ENCODE measurements around the gene FOXG1.

The FOXG1 gene

GRCh38 chr14:28778138-28779117, 11.8 kb downstream of the FOXG1 start:
- Histone ChIP-seq H3K4me1 (no peaks in the 10 kb centered on the region), H3K27me3 (peaks cover 41% of the 10 kb centered on the region), H3K9me3 (no peaks in the 10 kb centered on the region), H3K4me3 (ENCODE audit: low read depth, low read length) (no peak overlapping the region), H3K36me3 (no peaks in the 10 kb centered on the region)
- no peak for DNase-seq
- no peak for TF ChIP-seq CTCF (IDR thresholded peaks at IDR 0.05; ENCODE audit: low read depth, low read length)

GRCh38 chr14:28779456-28779855, 12.9 kb downstream of the FOXG1 start:
- no peaks in the 10 kb centered on the region for H3K9me3 ChIP-seq
- H3K27me3 ChIP-seq, result peaks cover 33% of the 10 kb centered on the region
- no peaks in the 10 kb centered on the region for H3K4me1 ChIP-seq
- no peaks in the 10 kb centered on the region for H3K36me3 ChIP-seq
- DNase-seq, result no peak
- no peak for TF ChIP-seq CTCF (IDR thresholded peaks at IDR 0.05; ENCODE audit: low read depth, low read length)
- no peak overlapping the region for H3K4me3 ChIP-seq (ENCODE audit: low read depth, low read length)

GRCh38 chr14:28780843-28781820, 14.5 kb downstream of the FOXG1 start:
- Histone ChIP-seq H3K4me1 (no peaks in the 10 kb centered on the region), H3K4me3 (ENCODE audit: low read depth, low read length) (no peak overlapping the region), H3K27me3 (peaks cover 23% of the 10 kb centered on the region), H3K36me3 (no peaks in the 10 kb centered on the region), H3K9me3 (no peaks in the 10 kb centered on the region)
- no peak for TF ChIP-seq CTCF (IDR thresholded peaks at IDR 0.05; ENCODE audit: low read depth, low read length)
- DNase-seq, result no peak

GRCh38 chr14:28782301-28782700, 15.7 kb downstream of the FOXG1 start:
- no peaks in the 10 kb centered on the region for H3K36me3 ChIP-seq
- TF ChIP-seq CTCF (IDR thresholded peaks at IDR 0.05; ENCODE audit: low read depth, low read length), result no peak

GRCh38 chr14:28783664-28784063, 17.1 kb downstream of the FOXG1 start:
- Histone ChIP-seq H3K9me3 (no peaks in the 10 kb centered on the region), H3K36me3 (no peaks in the 10 kb centered on the region), H3K4me1 (no peaks in the 10 kb centered on the region), H3K27me3 (peaks cover 7% of the 10 kb centered on the region), H3K4me3 (ENCODE audit: low read depth, low read length) (no peak overlapping the region)
- DNase-seq, result no peak
- TF ChIP-seq CTCF (IDR thresholded peaks at IDR 0.05; ENCODE audit: low read depth, low read length), result no peak

More at GRCh38 chr14:28782301-28782700, 15.7 kb downstream of the FOXG1 start:
- Histone ChIP-seq H3K9me3 (no peaks in the 10 kb centered on the region), H3K4me1 (no peaks in the 10 kb centered on the region), H3K27me3 (peaks cover 17% of the 10 kb centered on the region), H3K4me3 (ENCODE audit: low read depth, low read length) (no peak overlapping the region)
- no peak for DNase-seq
